Measurements from ENCODE around the gene LDHA.

The LDHA gene

DNA sequence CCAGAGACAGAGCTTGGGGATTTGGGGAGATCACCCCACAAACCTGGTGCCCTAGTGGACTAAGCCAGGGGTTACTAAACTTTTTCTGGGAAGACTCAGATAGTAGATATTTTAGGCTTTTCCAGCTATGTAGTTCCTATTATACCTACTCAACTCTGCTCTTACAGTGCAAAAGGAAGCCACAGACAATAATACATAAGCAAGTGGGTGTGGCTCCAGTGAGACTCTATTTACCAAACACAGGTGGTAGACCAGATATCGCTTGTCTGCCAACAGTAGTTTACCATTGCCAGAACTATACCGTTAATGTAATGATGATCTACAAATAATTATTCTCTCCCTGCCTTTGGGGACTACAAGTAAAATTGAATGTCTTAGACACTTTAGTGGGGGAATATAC lies 24.7 kb downstream of the LDHA start:
- Histone ChIP-seq H3K9me3 (ENCODE audit: control insufficient read depth, low read length) (no peaks in the 10 kb centered on the region), H3K36me3 (ENCODE audit: control insufficient read depth, insufficient read depth, low read length) (no peaks in the 10 kb centered on the region), H3K4me1 (ENCODE audit: control insufficient read depth, insufficient read depth, low read length) (no peaks in the 10 kb centered on the region), H3K4me3 (ENCODE audit: insufficient read depth, low read depth, low read length) (no peak overlapping the region), H3K27me3 (ENCODE audit: control insufficient read depth, insufficient read depth, low read length, poor library complexity, severe bottlenecking) (no peaks in the 10 kb centered on the region), H3K27ac (ENCODE audit: insufficient read depth, low read depth, low read length, poor library complexity, severe bottlenecking) (no peak overlapping the region)
- 89 to 98% methylated on average over 1 to 2 of the region's 2 CpGs for WGBS, 2 experiments

DNA sequence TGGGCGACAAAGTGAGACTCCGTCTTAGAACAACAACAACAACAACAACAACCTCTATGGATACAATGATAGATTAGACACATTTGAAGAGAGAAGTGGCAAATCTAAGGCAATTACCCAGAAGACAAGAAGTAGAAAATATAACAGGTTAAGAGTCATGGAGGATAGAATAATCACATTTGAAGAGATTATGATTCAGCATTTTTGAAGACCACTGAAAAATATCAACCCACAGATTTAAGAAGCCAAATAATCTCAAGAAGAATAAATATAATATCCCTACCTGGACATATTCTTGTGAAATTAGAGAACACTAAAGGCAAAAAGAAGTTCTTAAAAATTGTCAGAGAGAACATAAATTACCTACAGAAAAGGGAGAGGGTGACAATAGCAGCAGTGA lies 25.7 kb downstream of the LDHA start:
- WGBS, 2 experiments: 94 to 100% methylated on average over 2 of the region's 2 CpGs
- no peaks in the 10 kb centered on the region for H3K9me3 ChIP-seq (ENCODE audit: control insufficient read depth, low read length)
- H3K4me1 ChIP-seq (ENCODE audit: control insufficient read depth, insufficient read depth, low read length): no peaks in the 10 kb centered on the region
- H3K27me3 ChIP-seq (ENCODE audit: control insufficient read depth, insufficient read depth, low read length, poor library complexity, severe bottlenecking): no peaks in the 10 kb centered on the region
- no peak overlapping the region for H3K27ac ChIP-seq (ENCODE audit: insufficient read depth, low read depth, low read length, poor library complexity, severe bottlenecking)
- H3K4me3 ChIP-seq (ENCODE audit: insufficient read depth, low read depth, low read length): no peak overlapping the region
- H3K36me3 ChIP-seq (ENCODE audit: control insufficient read depth, insufficient read depth, low read length): no peaks in the 10 kb centered on the region

- Histone ChIP-seq H3K27ac (ENCODE audit: insufficient read depth, low read depth, low read length, poor library complexity, severe bottlenecking) (no peak overlapping the region), H3K9me3 (ENCODE audit: control insufficient read depth, low read length) (no peaks in the 10 kb centered on the region), H3K36me3 (ENCODE audit: control insufficient read depth, insufficient read depth, low read length) (no peaks in the 10 kb centered on the region), H3K4me3 (ENCODE audit: insufficient read depth, low read depth, low read length) (no peak overlapping the region), H3K27me3 (ENCODE audit: control insufficient read depth, insufficient read depth, low read length, poor library complexity, severe bottlenecking) (no peaks in the 10 kb centered on the region), H3K4me1 (ENCODE audit: control insufficient read depth, insufficient read depth, low read length) (no peaks in the 10 kb centered on the region)
- WGBS, 2 experiments: 75 to 85% methylated on average over 4 of the region's 4 CpGs
Measured at GRCh38 chr11:18427240-18427639, 32.9 kb downstream of the LDHA start.

DNA sequence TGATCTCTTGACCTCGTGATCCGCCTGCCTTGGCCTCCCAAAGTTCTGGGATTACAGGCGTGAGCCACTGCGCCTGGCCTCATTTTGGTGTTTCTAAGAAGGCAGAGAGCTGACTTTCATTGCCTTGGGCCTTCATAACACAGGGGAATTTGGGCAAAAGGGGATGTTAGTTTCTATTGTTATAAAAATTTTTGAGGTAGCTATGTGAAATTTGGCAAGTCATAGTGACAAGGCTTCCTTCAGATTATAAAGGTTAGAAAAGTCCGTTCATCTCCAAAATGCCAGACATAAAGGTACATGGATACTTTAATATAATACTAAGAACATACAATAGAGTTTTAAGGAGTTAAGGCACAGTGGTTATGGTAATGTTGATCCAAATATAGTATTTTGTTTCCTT lies 35.0 kb downstream of the LDHA start:
- WGBS, 2 experiments: 93% methylated on average over 4 of the region's 5 CpGs

GRCh38 chr11:18438691-18439090 lies 44.3 kb downstream of the LDHA start:
- Histone ChIP-seq H3K4me1 (ENCODE audit: control insufficient read depth, insufficient read depth, low read length) (no peaks in the 10 kb centered on the region), H3K27ac (ENCODE audit: insufficient read depth, low read depth, low read length, poor library complexity, severe bottlenecking) (no peak overlapping the region), H3K4me3 (ENCODE audit: insufficient read depth, low read depth, low read length) (no peak overlapping the region), H3K27me3 (ENCODE audit: control insufficient read depth, insufficient read depth, low read length, poor library complexity, severe bottlenecking) (no peaks in the 10 kb centered on the region), H3K36me3 (ENCODE audit: control insufficient read depth, insufficient read depth, low read length) (no peaks in the 10 kb centered on the region), H3K9me3 (ENCODE audit: control insufficient read depth, low read length) (no peaks in the 10 kb centered on the region)
- WGBS, 2 experiments: 100% methylated on average over 1 of the region's 2 CpGs; no CpG with 5 or more reads in 1 of the 2 experiments

More for the DNA sequence above, 35.0 kb downstream of the LDHA start:
- H3K27me3 ChIP-seq (ENCODE audit: control insufficient read depth, insufficient read depth, low read length, poor library complexity, severe bottlenecking): no peaks in the 10 kb centered on the region
- no peaks in the 10 kb centered on the region for H3K4me1 ChIP-seq (ENCODE audit: control insufficient read depth, insufficient read depth, low read length)
- no peaks in the 10 kb centered on the region for H3K9me3 ChIP-seq (ENCODE audit: control insufficient read depth, low read length)
- H3K4me3 ChIP-seq (ENCODE audit: insufficient read depth, low read depth, low read length): no peak overlapping the region
- H3K36me3 ChIP-seq (ENCODE audit: control insufficient read depth, insufficient read depth, low read length): no peaks in the 10 kb centered on the region
- no peak overlapping the region for H3K27ac ChIP-seq (ENCODE audit: insufficient read depth, low read depth, low read length, poor library complexity, severe bottlenecking)

GRCh38 chr11:18449251-18449650 lies 54.9 kb downstream of the LDHA start:
- Histone ChIP-seq H3K4me1 (ENCODE audit: control insufficient read depth, insufficient read depth, low read length) (no peaks in the 10 kb centered on the region), H3K9me3 (ENCODE audit: control insufficient read depth, low read length) (no peaks in the 10 kb centered on the region), H3K4me3 (ENCODE audit: insufficient read depth, low read depth, low read length) (no peak overlapping the region), H3K27me3 (ENCODE audit: control insufficient read depth, insufficient read depth, low read length, poor library complexity, severe bottlenecking) (no peaks in the 10 kb centered on the region), H3K36me3 (ENCODE audit: control insufficient read depth, insufficient read depth, low read length) (no peaks in the 10 kb centered on the region), H3K27ac (ENCODE audit: insufficient read depth, low read depth, low read length, poor library complexity, severe bottlenecking) (no peak overlapping the region)
- WGBS, 2 experiments: 94 to 95% methylated on average over 3 of the region's 3 CpGs

DNA sequence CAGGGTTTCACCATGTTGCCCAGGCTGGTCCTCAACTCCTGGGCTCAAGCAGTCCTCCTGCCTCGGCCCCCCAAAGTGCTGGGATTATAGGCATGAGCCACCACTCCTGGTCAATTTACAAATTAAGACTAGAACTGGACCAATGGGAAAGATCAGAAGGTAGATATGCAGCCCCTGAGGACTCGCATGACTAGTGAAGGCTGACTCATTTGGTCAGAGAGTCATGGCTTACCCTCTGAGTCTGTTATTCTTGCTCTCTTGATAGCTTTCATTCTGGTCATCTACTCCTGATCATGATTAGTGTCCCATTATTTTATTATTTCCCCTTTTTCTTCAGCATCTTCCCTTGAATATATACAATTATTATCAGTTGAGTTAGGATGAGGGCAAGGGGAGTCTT lies 58.6 kb downstream of the LDHA start:
- Histone ChIP-seq H3K27ac (ENCODE audit: insufficient read depth, low read depth, low read length, poor library complexity, severe bottlenecking) (no peak overlapping the region), H3K27me3 (ENCODE audit: control insufficient read depth, insufficient read depth, low read length, poor library complexity, severe bottlenecking) (no peaks in the 10 kb centered on the region), H3K4me1 (ENCODE audit: control insufficient read depth, insufficient read depth, low read length) (no peaks in the 10 kb centered on the region), H3K36me3 (ENCODE audit: control insufficient read depth, insufficient read depth, low read length) (no peaks in the 10 kb centered on the region), H3K9me3 (ENCODE audit: control insufficient read depth, low read length) (no peaks in the 10 kb centered on the region), H3K4me3 (ENCODE audit: insufficient read depth, low read depth, low read length) (no peak overlapping the region)
- 80 to 84% methylated on average over 2 of the region's 2 CpGs for WGBS, 2 experiments

DNA sequence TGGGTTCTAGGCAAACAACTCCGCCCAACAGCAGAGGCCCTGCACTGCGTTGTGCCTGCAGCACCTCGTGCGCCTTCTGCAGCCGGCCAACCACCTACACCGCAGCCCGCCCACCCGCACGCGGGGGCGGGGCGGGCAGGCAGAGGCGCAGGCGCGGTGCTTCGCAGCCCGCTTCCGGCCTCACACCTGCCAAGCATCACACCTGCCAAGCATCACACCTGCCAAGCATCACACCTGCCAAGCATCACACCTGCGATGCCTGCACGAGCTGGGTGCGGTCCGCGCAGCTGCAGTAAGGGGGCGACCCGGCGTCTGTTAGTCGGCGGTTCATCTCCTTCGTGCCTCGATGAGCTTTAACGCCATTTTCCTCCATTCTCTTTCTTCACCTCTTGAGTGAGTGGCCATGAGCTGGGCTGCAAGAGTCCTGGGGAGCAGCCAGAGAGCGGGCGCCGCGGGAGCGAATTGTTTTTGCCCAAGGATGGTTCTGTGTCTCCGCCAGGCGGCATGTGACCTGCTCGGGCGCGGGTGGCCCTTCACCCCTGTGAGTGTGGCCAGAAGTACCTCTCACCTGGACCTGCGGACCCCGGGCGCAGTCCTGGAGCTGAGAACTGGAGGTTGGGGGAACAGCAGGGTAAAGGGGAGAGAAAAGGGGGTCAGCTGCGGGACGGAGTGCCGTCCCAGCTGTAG lies 61.5 kb downstream of the LDHA start, which contains the start of gene LDHAL6A:
Gene LDHAL6A (plus strand): TSS at position 171 of the 687 bp plus-strand sequence. CDS start 825 bp downstream, outside the sequence.
- no peaks in the 10 kb centered on the region for H3K9me3 ChIP-seq (ENCODE audit: control insufficient read depth, low read length)
- no peaks in the 10 kb centered on the region for H3K27me3 ChIP-seq (ENCODE audit: control insufficient read depth, insufficient read depth, low read length, poor library complexity, severe bottlenecking)
- H3K36me3 ChIP-seq (ENCODE audit: control insufficient read depth, insufficient read depth, low read length): no peaks in the 10 kb centered on the region
- WGBS, 2 experiments: 93 to 94% methylated on average over 47 of the region's 47 CpGs
- H3K27ac ChIP-seq (ENCODE audit: insufficient read depth, low read depth, low read length, poor library complexity, severe bottlenecking): no peak within 1 kb of the TSS
- no peak within 1 kb of the TSS for H3K4me3 ChIP-seq (ENCODE audit: insufficient read depth, low read depth, low read length)
- no peaks in the 10 kb centered on the region for H3K4me1 ChIP-seq (ENCODE audit: control insufficient read depth, insufficient read depth, low read length)

- H3K9me3 ChIP-seq (ENCODE audit: control insufficient read depth, low read length): no peaks in the 10 kb centered on the region
- H3K36me3 ChIP-seq (ENCODE audit: control insufficient read depth, insufficient read depth, low read length): no peaks in the 10 kb centered on the region
- no peaks in the 10 kb centered on the region for H3K4me1 ChIP-seq (ENCODE audit: control insufficient read depth, insufficient read depth, low read length)
- no peaks in the 10 kb centered on the region for H3K27me3 ChIP-seq (ENCODE audit: control insufficient read depth, insufficient read depth, low read length, poor library complexity, severe bottlenecking)
- no peak overlapping the region for H3K27ac ChIP-seq (ENCODE audit: insufficient read depth, low read depth, low read length, poor library complexity, severe bottlenecking)
- 79 to 83% methylated on average over 3 of the region's 3 CpGs for WGBS, 2 experiments
- no peak overlapping the region for H3K4me3 ChIP-seq (ENCODE audit: insufficient read depth, low read depth, low read length)
Measured at GRCh38 chr11:18457450-18457849, 63.1 kb downstream of the LDHA start.
